GM12801 (cell line): ENCODE data around the gene APBB1.

Experiments used
- CTCF ChIP-seq: IDR thresholded peaks from one replicate; pipeline ENCODE4 v1.5.1; 2011; ENCODE audit warnings: control low read depth; ENCODE audit not compliant: insufficient read length; ENCODE audit errors: extremely low read depth

Gene APBB1

GRCh38 chr11:6415797-6416196, 3.1 kb downstream of the APBB1 start:
- no peak for TF ChIP-seq CTCF

GRCh38 chr11:6414874-6415328, 4.0 kb downstream of the APBB1 start:
- no peak for TF ChIP-seq CTCF

GRCh38 chr11:6413791-6414201, 5.1 kb downstream of the APBB1 start:
- TF ChIP-seq CTCF: no peak

- TF ChIP-seq CTCF: no peak
Observed at GRCh38 chr11:6411594-6412031, 7.3 kb downstream of the APBB1 start.

GRCh38 chr11:6410695-6411430, 8.0 kb downstream of the APBB1 start:
- TF ChIP-seq CTCF: no peak

GRCh38 chr11:6406370-6406769, 12.5 kb downstream of the APBB1 start:
- TF ChIP-seq CTCF: no peak

GRCh38 chr11:6405846-6406245, 13.0 kb downstream of the APBB1 start:
- no peak for TF ChIP-seq CTCF
